K562 (cell line): ENCODE data around the gene ZNF644. TPM values are rescaled to one million over a fixed set of nuclear protein-coding genes. Genes with fewer than 3 reads are reported as not detected.

ENCODE experiments used
- ATAC-seq: fragments of 200-7000 bp; cut with Tn5 transposase; 3 replicates; pipeline ENCODE4 v1.9.1; 2020; ENCODE audit warnings: moderate library complexity
- BruUV-seq: library from RNA; stranded (reverse); fragments of 400-500 nt; replicated peaks from 2 replicates; lab custom pipeline; 2021; lab: Mats Ljungman, UMichigan
- CTCF ChIA-PET: fragments of 300-600 bp; formaldehyde crosslinking; extraction: SDS; loops from one replicate; lab custom pipeline; 2021; ENCODE audit warnings: low intra/inter-chr PET ratio; lab: Yijun Ruan, JAX
- POLR2A ChIA-PET: fragments of 300-600, 350-650 bp; sonication (Branson Sonifier 250); formaldehyde crosslinking; extraction: SDS; loops from one replicate; lab custom pipeline; 2021; ENCODE audit warnings: antibody characterized with exemption, inconsistent platforms; lab: Yijun Ruan, JAX
- DNase-seq, 4 experiments: peaks; one replicate each; pipeline versions ENCODE4 v3.0.0 to v3.0.0-alpha.2; 2011 to 2018; ENCODE audit warnings: low spot score in 3 of 4, mixed read lengths in 3 of 4; ENCODE audit errors: extremely low read depth in 1 of 4
- FAIRE-seq: peaks from 2 replicates; lab custom pipeline; 2011; peaks lifted over from hg19 to GRCh38; lab: Jason Lieb, UNC
- H2AFZ ChIP-seq: 2 replicates; pipeline ENCODE4 v1.6.0; 2011; ENCODE audit warnings: low read depth, low read length, control low read depth, inconsistent platforms
- H3K27ac ChIP-seq: fragments of 200-600 bp; 3 replicates; pipeline ENCODE4 v1.8.0; 2011; ENCODE audit warnings: low read depth, mild to moderate bottlenecking, control low read depth, inconsistent platforms, low read length, moderate library complexity, mixed read lengths; ENCODE audit errors: extremely low read depth
- H3K27me3 ChIP-seq, 2 experiments: fragments of 300-600 bp in 1 of 2; 2 replicates in 1 of 2; 3 replicates in 1 of 2; pipeline versions ENCODE4 v1.6.0 to v1.8.0; 2011; ENCODE audit warnings: inconsistent platforms in 2 of 2, low read length in 2 of 2, mild to moderate bottlenecking in 1 of 2, mixed read lengths in 1 of 2, moderate library complexity in 1 of 2; ENCODE audit not compliant: control insufficient read depth in 2 of 2, insufficient read depth in 2 of 2
- H3K36me3 ChIP-seq: fragments of 300-600 bp; 3 replicates; pipeline ENCODE4 v1.8.0; 2011; ENCODE audit warnings: mild to moderate bottlenecking, low read length, inconsistent platforms; ENCODE audit not compliant: control insufficient read depth, insufficient read depth
- H3K4me1 ChIP-seq, 2 experiments: fragments of 200-600 bp in 1 of 2; replicated peaks in 1 of 2; 2 replicates in 1 of 2; 3 replicates in 1 of 2; pipeline versions ENCODE4 v1.5.1 to v1.8.0; 2011; ENCODE audit warnings: inconsistent platforms in 2 of 2, low read length in 2 of 2, mild to moderate bottlenecking in 1 of 2, mixed read lengths in 1 of 2, moderate library complexity in 1 of 2; ENCODE audit not compliant: control insufficient read depth in 2 of 2, insufficient read depth in 2 of 2
- H3K4me2 ChIP-seq: 2 replicates; pipeline ENCODE4 v1.6.1; 2011; ENCODE audit warnings: low read length, control low read depth, inconsistent platforms, mixed read lengths; ENCODE audit not compliant: insufficient read depth
- H3K4me3 ChIP-seq: fragments of 200-600 bp; sonication (generic), shearing (Covaris generic); 2 replicates; pipeline ENCODE4 v1.5.1; 2016; ENCODE audit warnings: control low read depth, inconsistent platforms
- H3K79me2 ChIP-seq: fragments of 200-600 bp; 3 replicates; pipeline ENCODE4 v1.8.0; 2011; ENCODE audit warnings: low read length, inconsistent platforms; ENCODE audit not compliant: control insufficient read depth, insufficient read depth
- H3K9ac ChIP-seq, 2 experiments: 2 replicates each; pipeline versions ENCODE4 v1.6.0 to v1.6.1; 2011; ENCODE audit warnings: low read depth in 2 of 2, low read length in 2 of 2, control low read depth in 1 of 2, inconsistent platforms in 1 of 2, mild to moderate bottlenecking in 1 of 2, mixed read lengths in 1 of 2; ENCODE audit not compliant: insufficient read depth in 1 of 2
- H3K9me1 ChIP-seq: one replicate; pipeline ENCODE4 v1.6.0; 2011; ENCODE audit warnings: inconsistent platforms, mild to moderate bottlenecking, low read length, moderate library complexity; ENCODE audit not compliant: control insufficient read depth, insufficient read depth
- H3K9me3 ChIP-seq: replicated peaks from 2 replicates; pipeline ENCODE4 v1.5.1; 2011; ENCODE audit warnings: low read depth, low read length, inconsistent platforms; ENCODE audit not compliant: control insufficient read depth, insufficient read depth
- H4K20me1 ChIP-seq: replicated peaks from 2 replicates; pipeline ENCODE4 v1.6.1; 2011; ENCODE audit warnings: low read length, inconsistent platforms, mixed read lengths; ENCODE audit not compliant: control insufficient read depth, insufficient read depth
- FOXP1 ChIP-seq: sonication (generic); formaldehyde crosslinking; IDR thresholded peaks from 2 replicates; pipeline ENCODE4 v1.8.0; 2022; ENCODE audit warnings: mild to moderate bottlenecking, missing genetic modification reagents
- KDM1A ChIP-seq, 2 experiments: fragments of 450-650 bp; IDR thresholded peaks; 2 replicates each; pipeline ENCODE4 v1.6.1; 2016; ENCODE audit warnings: mild to moderate bottlenecking in 2 of 2
- LARP7 ChIP-seq: fragments of 450-650 bp; IDR thresholded peaks from 2 replicates; pipeline ENCODE4 v1.6.1; 2016
- LEF1 ChIP-seq: fragments of 450-650 bp; IDR thresholded peaks from 2 replicates; pipeline ENCODE4 v1.6.1; 2016; ENCODE audit warnings: mild to moderate bottlenecking
- RBFOX2 ChIP-seq: fragments of 200-400 bp; formaldehyde crosslinking; IDR thresholded peaks from 2 replicates; pipeline ENCODE4 v1.6.1; 2017; ENCODE audit warnings: low read depth, mild to moderate bottlenecking, low read length, moderate library complexity
- WGBS: fragments of 100-300 bp; shearing (Covaris generic); methylation state at CpG from one replicate; pipeline ENCODE4 v1.1.6; 2016; ENCODE audit warnings: low coverage, mixed read lengths; ENCODE audit not compliant: insufficient coverage; ENCODE audit errors: missing lambda C conversion rate; 5-methylcytosine and 5-hydroxymethylcytosine counted together
- in situ Hi-C: fragments of 300-500 bp; cut with MboI; formaldehyde crosslinking; loops from 4 replicates; pipeline ENCODE4 v1.15.0; 2018; ENCODE audit warnings: inconsistent platforms, mixed read lengths
- intact Hi-C: fragments of 100-400 bp; cut with micrococcal nuclease; formaldehyde crosslinking; loops from 2 replicates; pipeline ENCODE4 v1.14.2; 2022
- polyA plus RNA-seq, 8 experiments: library from polyadenylated mRNA; depleted of rRNA in 4 of 8; stranded (reverse) in 5 of 8; unstranded in 3 of 8; fragments of >200 nt; fragmentation: Nextera tagmentation in 2 of 8; fragmentation: Illumina TruSeq in 1 of 8; extraction: Ambion mirVana in 2 of 8; extraction: Trizol in 1 of 8; gene quantifications; 2 replicates each; pipeline versions ENCODE4 v1.2.1 to v1.2.3, GENCODE V29; 2011 to 2014; ENCODE audit warnings: inconsistent platforms in 1 of 8, missing spikeins in 1 of 8
- total RNA-seq, 7 experiments: library from RNA; depleted of rRNA in 6 of 7; stranded (reverse); fragments of >200 nt in 6 of 7; fragmentation: Illumina TruSeq in 2 of 7; extraction: Trizol in 2 of 7; gene quantifications; 2 replicates each; pipeline versions ENCODE4 v1.2.1 to v1.2.3, GENCODE V29; 2011 to 2021; ENCODE audit warnings: low replicate concordance in 1 of 7
- TF ChIP-seq, protein P1 (sequence below), 3 experiments: IDR thresholded peaks in 2 of 3; conservative IDR thresholded peaks in 1 of 3; 2 replicates each; pipeline ENCODE4 v1.5.1; 2011 to 2012; ENCODE audit warnings: low read length in 3 of 3, mild to moderate bottlenecking in 3 of 3, control low read depth in 2 of 3, improper control_type of control experiment in 1 of 3, inconsistent platforms in 1 of 3, low read depth in 1 of 3, mixed read lengths in 1 of 3, moderate library complexity in 1 of 3; ENCODE audit not compliant: insufficient read depth in 2 of 3
- TF ChIP-seq, protein P2 (sequence below): fragments of 250-450 bp; sonication (Bioruptor Pico); IDR thresholded peaks from 2 replicates; pipeline ENCODE4 v1.5.0; 2020; ENCODE audit warnings: mild to moderate bottlenecking, borderline replicate concordance
- TF ChIP-seq, protein P3 (sequence below): IDR thresholded peaks from 2 replicates; pipeline ENCODE4 v1.6.1; 2012; ENCODE audit warnings: low read depth, low read length, improper control_type of control experiment, borderline replicate concordance
- TF ChIP-seq, protein P4 (sequence below): sonication (generic); formaldehyde crosslinking; IDR thresholded peaks from 2 replicates; pipeline ENCODE4 v1.8.1; 2023; ENCODE audit warnings: mild to moderate bottlenecking, missing genetic modification reagents
- TF ChIP-seq, protein P5 (sequence below): fragments of 250-450 bp; sonication (Bioruptor Pico); IDR thresholded peaks from 2 replicates; pipeline ENCODE4 v1.4.0; 2020

ZNF644 gene
- total and polyA plus RNA-seq, 9 of the 15 experiments (the other 6 are each of a cell fraction or from before 2014, with no cell fraction given) = 25.3 to 71.4 (median 39.6) TPM

DNA sequence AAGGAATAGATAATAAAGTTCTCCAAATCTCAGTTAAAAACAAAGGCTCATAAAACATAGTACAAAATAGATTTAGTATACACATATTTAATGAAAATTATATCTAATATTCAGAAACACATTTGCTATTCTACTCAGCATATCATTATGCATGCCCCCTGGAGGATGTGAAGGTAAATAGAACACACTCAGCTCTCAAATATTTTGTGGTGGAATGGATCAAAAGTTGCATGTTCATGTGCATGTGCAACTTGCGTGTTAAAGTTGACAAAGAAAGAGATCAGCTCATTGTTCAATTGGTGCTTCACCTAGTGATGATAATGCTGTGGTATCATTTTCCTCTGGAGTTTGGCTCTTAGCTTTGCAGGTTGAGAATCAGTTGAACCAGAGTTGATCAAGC, 4.9 kb upstream of the ZNF644 start:
- CTCF ChIA-PET = no interaction called here
- Histone ChIP-seq H4K20me1 (no peaks in the 10 kb centered on the region), H3K9ac (no peak overlapping the region), H3K9me3 (no peaks in the 10 kb centered on the region), H3K27me3 (no peaks in the 10 kb centered on the region), H3K4me1 (peaks cover 7 to 10% of the 10 kb centered on the region in 2 experiments; a peak in 4 of 5 replicates), H3K4me2 (no peak overlapping the region), H2AFZ (0 out of 2 replicates have a peak overlapping the region, but pooled peaks have one; percentile 44), H3K4me3 (no peak overlapping the region), H3K79me2 (peaks cover 9% of the 10 kb centered on the region), H3K9me1 (no peaks in the 10 kb centered on the region), H3K27ac (no peak overlapping the region), H3K36me3 (no peaks in the 10 kb centered on the region)
- DNase-seq (peak in 1 of 4 experiments; percentile 10), FAIRE-seq (no peak), ATAC-seq (no peak)
- in situ Hi-C loops = no loop called here
- 0% methylated on average over 1 of the region's 1 CpG for WGBS
- intact Hi-C loops = loop anchor here (10.0 kb wide), 1 partner anchor 212 kb away; no protein-coding TSS in a partner anchor
- BruUV-seq = no TSS peak
- POLR2A ChIA-PET = interaction anchor here (0.9 to 1.3 kb wide), 2 partner anchors 9 to 10 kb away, joined by 3 to 5 read pairs; no protein-coding TSS in a partner anchor
- TF ChIP-seq, protein P1, sequence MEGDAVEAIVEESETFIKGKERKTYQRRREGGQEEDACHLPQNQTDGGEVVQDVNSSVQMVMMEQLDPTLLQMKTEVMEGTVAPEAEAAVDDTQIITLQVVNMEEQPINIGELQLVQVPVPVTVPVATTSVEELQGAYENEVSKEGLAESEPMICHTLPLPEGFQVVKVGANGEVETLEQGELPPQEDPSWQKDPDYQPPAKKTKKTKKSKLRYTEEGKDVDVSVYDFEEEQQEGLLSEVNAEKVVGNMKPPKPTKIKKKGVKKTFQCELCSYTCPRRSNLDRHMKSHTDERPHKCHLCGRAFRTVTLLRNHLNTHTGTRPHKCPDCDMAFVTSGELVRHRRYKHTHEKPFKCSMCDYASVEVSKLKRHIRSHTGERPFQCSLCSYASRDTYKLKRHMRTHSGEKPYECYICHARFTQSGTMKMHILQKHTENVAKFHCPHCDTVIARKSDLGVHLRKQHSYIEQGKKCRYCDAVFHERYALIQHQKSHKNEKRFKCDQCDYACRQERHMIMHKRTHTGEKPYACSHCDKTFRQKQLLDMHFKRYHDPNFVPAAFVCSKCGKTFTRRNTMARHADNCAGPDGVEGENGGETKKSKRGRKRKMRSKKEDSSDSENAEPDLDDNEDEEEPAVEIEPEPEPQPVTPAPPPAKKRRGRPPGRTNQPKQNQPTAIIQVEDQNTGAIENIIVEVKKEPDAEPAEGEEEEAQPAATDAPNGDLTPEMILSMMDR (IDR thresholded peaks at IDR 0.05 in 2 of 3, conservative IDR thresholded peaks at IDR 0.05 in 1 of 3; ENCODE audit: insufficient read depth in 2 of 3, low read depth in 1 of 3, low read length in 3 of 3) = 0 out of 6 replicates have a peak, but pooled peaks of 1 of the 3 experiments have one; percentile 28
- TF ChIP-seq LARP7 = no peak
- no peak for TF ChIP-seq KDM1A (IDR thresholded peaks at IDR 0.05)
- no peak for TF ChIP-seq FOXP1 (CRISPR knock-in tag)
- no peak for TF ChIP-seq LEF1
- TF ChIP-seq, protein P2, sequence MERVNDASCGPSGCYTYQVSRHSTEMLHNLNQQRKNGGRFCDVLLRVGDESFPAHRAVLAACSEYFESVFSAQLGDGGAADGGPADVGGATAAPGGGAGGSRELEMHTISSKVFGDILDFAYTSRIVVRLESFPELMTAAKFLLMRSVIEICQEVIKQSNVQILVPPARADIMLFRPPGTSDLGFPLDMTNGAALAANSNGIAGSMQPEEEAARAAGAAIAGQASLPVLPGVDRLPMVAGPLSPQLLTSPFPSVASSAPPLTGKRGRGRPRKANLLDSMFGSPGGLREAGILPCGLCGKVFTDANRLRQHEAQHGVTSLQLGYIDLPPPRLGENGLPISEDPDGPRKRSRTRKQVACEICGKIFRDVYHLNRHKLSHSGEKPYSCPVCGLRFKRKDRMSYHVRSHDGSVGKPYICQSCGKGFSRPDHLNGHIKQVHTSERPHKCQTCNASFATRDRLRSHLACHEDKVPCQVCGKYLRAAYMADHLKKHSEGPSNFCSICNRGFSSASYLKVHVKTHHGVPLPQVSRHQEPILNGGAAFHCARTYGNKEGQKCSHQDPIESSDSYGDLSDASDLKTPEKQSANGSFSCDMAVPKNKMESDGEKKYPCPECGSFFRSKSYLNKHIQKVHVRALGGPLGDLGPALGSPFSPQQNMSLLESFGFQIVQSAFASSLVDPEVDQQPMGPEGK = no peak
- TF ChIP-seq, protein P3, sequence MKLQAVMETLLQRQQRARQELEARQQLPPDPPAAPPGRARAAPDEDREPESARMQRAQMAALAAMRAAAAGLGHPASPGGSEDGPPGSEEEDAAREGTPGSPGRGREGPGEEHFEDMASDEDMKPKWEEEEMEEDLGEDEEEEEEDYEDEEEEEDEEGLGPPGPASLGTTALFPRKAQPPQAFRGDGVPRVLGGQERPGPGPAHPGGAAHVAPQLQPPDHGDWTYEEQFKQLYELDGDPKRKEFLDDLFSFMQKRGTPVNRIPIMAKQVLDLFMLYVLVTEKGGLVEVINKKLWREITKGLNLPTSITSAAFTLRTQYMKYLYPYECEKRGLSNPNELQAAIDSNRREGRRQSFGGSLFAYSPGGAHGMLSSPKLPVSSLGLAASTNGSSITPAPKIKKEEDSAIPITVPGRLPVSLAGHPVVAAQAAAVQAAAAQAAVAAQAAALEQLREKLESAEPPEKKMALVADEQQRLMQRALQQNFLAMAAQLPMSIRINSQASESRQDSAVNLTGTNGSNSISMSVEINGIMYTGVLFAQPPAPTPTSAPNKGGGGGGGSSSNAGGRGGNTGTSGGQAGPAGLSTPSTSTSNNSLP = no peak
- TF ChIP-seq RBFOX2 = no peak
- TF ChIP-seq, protein P4, sequence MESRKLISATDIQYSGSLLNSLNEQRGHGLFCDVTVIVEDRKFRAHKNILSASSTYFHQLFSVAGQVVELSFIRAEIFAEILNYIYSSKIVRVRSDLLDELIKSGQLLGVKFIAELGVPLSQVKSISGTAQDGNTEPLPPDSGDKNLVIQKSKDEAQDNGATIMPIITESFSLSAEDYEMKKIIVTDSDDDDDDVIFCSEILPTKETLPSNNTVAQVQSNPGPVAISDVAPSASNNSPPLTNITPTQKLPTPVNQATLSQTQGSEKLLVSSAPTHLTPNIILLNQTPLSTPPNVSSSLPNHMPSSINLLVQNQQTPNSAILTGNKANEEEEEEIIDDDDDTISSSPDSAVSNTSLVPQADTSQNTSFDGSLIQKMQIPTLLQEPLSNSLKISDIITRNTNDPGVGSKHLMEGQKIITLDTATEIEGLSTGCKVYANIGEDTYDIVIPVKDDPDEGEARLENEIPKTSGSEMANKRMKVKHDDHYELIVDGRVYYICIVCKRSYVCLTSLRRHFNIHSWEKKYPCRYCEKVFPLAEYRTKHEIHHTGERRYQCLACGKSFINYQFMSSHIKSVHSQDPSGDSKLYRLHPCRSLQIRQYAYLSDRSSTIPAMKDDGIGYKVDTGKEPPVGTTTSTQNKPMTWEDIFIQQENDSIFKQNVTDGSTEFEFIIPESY (CRISPR knock-in tag) = no peak
- TF ChIP-seq, protein P5, sequence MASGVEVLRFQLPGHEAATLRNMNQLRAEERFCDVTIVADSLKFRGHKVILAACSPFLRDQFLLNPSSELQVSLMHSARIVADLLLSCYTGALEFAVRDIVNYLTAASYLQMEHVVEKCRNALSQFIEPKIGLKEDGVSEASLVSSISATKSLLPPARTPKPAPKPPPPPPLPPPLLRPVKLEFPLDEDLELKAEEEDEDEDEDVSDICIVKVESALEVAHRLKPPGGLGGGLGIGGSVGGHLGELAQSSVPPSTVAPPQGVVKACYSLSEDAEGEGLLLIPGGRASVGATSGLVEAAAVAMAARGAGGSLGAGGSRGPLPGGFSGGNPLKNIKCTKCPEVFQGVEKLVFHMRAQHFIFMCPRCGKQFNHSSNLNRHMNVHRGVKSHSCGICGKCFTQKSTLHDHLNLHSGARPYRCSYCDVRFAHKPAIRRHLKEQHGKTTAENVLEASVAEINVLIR (CRISPR knock-in tag) = no peak
